Vagina (tissue), 2 donors: ENCODE measurements around the gene TCHP. TPM values are rescaled to one million over a fixed set of nuclear protein-coding genes. Genes with fewer than 3 reads are reported as not detected.
A peak's percentile ranks its signal among the peaks of the same experiment; 100 is the strongest.

Experiments used
- DNase-seq, 2 donors: peaks; one replicate each; pipeline ENCODE4 v3.0.0-alpha.2; 2017; ENCODE audit errors: extremely low spot score in 2 of 2
- H3K27ac ChIP-seq: fragments of 200-600 bp; sonication (generic); one replicate; pipeline ENCODE4 v1.5.1; 2019
- H3K27me3 ChIP-seq: fragments of 200-600 bp; sonication (generic); one replicate; pipeline ENCODE4 v1.5.1; 2019
- H3K36me3 ChIP-seq, 2 donors: fragments of 200-600 bp; sonication (generic); one replicate each; pipeline ENCODE4 v1.5.1; 2017 to 2019
- H3K4me1 ChIP-seq: fragments of 200-600 bp; sonication (generic); one replicate; pipeline ENCODE4 v1.5.1; 2019
- H3K4me3 ChIP-seq, 2 donors: fragments of 200-600 bp; sonication (generic); 1 replicate in 1 of 2; 2 replicates in 1 of 2; pipeline ENCODE4 v1.5.1; 2016 to 2019
- H3K9me3 ChIP-seq: fragments of 200-600 bp; sonication (generic); one replicate; pipeline ENCODE4 v1.5.1; 2019
- CTCF ChIP-seq, 3 experiments: fragments of 450-650 bp in 2 of 3; fragments of 200-600 bp in 1 of 3; sonication (generic) in 1 of 3; IDR thresholded peaks; one replicate each; pipeline ENCODE4 v1.5.1; 2017 to 2019; ENCODE audit warnings: antibody characterized with exemption in 3 of 3, mild to moderate bottlenecking in 2 of 3, moderate library complexity in 2 of 3
- POLR2A ChIP-seq, 2 donors: fragments of 450-650 bp; IDR thresholded peaks; one replicate each; pipeline ENCODE4 v1.6.1; 2017; ENCODE audit warnings: antibody characterized with exemption in 2 of 2, mild to moderate bottlenecking in 2 of 2, moderate library complexity in 2 of 2
- POLR2AphosphoS5 ChIP-seq, 2 donors: sonication (generic); formaldehyde crosslinking; IDR thresholded peaks; one replicate each; pipeline ENCODE4 v1.9.0; 2017; ENCODE audit warnings: antibody characterized with exemption in 2 of 2, mild to moderate bottlenecking in 2 of 2, low read depth in 1 of 2; ENCODE audit not compliant: insufficient read depth in 1 of 2
- intact Hi-C: fragments of 100-400 bp; cut with DNase I; formaldehyde crosslinking; loops from one replicate; pipeline ENCODE4 v1.15.1; 2023
- total RNA-seq: library from RNA; depleted of rRNA; stranded (reverse); fragments of >200 nt; gene quantifications from one replicate; pipeline ENCODE4 v1.2.3, GENCODE V29; 2016

Gene TCHP
- total RNA-seq, 1 donor from 2014 or later = 21.1 TPM

- intact Hi-C loops = no loop called here
- TF ChIP-seq POLR2AphosphoS5 (IDR thresholded peaks at IDR 0.05; ENCODE audit: insufficient read depth in 1 of 2, low read depth in 1 of 2) (no peak), CTCF (IDR thresholded peaks at IDR 0.05) (no peak), POLR2A (IDR thresholded peaks at IDR 0.05) (no peak)
- no peak for DNase-seq
- H3K27me3 ChIP-seq = no peaks in the 10 kb centered on the region
- no peak overlapping the region for H3K4me3 ChIP-seq
- H3K4me1 ChIP-seq = no peaks in the 10 kb centered on the region
- peaks cover 0 to 47% of the 10 kb centered on the region in 2 donors for H3K36me3 ChIP-seq
- H3K27ac ChIP-seq = no peak overlapping the region
- H3K9me3 ChIP-seq = no peaks in the 10 kb centered on the region
Measured at GRCh38 chr12:109930028-109930800, 30.1 kb downstream of the TCHP start.

- H3K4me3 ChIP-seq = no peak overlapping the region
- H3K36me3 ChIP-seq = peaks cover 0 to 48% of the 10 kb centered on the region in 2 donors
- no peaks in the 10 kb centered on the region for H3K27me3 ChIP-seq
- intact Hi-C loops = no loop called here
- no peak overlapping the region for H3K27ac ChIP-seq
- TF ChIP-seq CTCF (IDR thresholded peaks at IDR 0.05) (no peak), POLR2AphosphoS5 (IDR thresholded peaks at IDR 0.05; ENCODE audit: insufficient read depth in 1 of 2, low read depth in 1 of 2) (no peak), POLR2A (IDR thresholded peaks at IDR 0.05) (no peak)
- H3K4me1 ChIP-seq = no peaks in the 10 kb centered on the region
- DNase-seq = no peak
- H3K9me3 ChIP-seq = no peaks in the 10 kb centered on the region
Measured at GRCh38 chr12:109931143-109931542, 31.1 kb downstream of the TCHP start.

GRCh38 chr12:109932878-109933503 lies 32.9 kb downstream of the TCHP start:
- Histone ChIP-seq H3K4me3 (no peak overlapping the region), H3K27ac (no peak overlapping the region), H3K4me1 (no peaks in the 10 kb centered on the region), H3K27me3 (no peaks in the 10 kb centered on the region), H3K36me3 (peaks cover 0 to 67% of the 10 kb centered on the region in 2 donors), H3K9me3 (no peaks in the 10 kb centered on the region)
- intact Hi-C loops = no loop called here
- DNase-seq = no peak
- TF ChIP-seq POLR2A (IDR thresholded peaks at IDR 0.05) (no peak), CTCF (IDR thresholded peaks at IDR 0.05) (no peak), POLR2AphosphoS5 (IDR thresholded peaks at IDR 0.05; ENCODE audit: insufficient read depth in 1 of 2, low read depth in 1 of 2) (peak in 1 of 2 donors; percentile 39)

GRCh38 chr12:109934026-109934425 lies 34.0 kb downstream of the TCHP start:
- Histone ChIP-seq H3K27me3 (no peaks in the 10 kb centered on the region), H3K9me3 (no peaks in the 10 kb centered on the region), H3K4me1 (no peaks in the 10 kb centered on the region), H3K4me3 (no peak overlapping the region), H3K36me3 (peaks cover 0 to 77% of the 10 kb centered on the region in 2 donors), H3K27ac (no peak overlapping the region)
- intact Hi-C loops = no loop called here
- no peak for DNase-seq
- TF ChIP-seq POLR2A (IDR thresholded peaks at IDR 0.05) (no peak), CTCF (IDR thresholded peaks at IDR 0.05) (no peak), POLR2AphosphoS5 (IDR thresholded peaks at IDR 0.05; ENCODE audit: insufficient read depth in 1 of 2, low read depth in 1 of 2) (no peak)

GRCh38 chr12:109937371-109937770 lies 37.3 kb downstream of the TCHP start:
- TF ChIP-seq POLR2A (IDR thresholded peaks at IDR 0.05) (no peak), POLR2AphosphoS5 (IDR thresholded peaks at IDR 0.05; ENCODE audit: insufficient read depth in 1 of 2, low read depth in 1 of 2) (no peak), CTCF (IDR thresholded peaks at IDR 0.05) (no peak)
- intact Hi-C loops = no loop called here
- no peak overlapping the region for H3K4me3 ChIP-seq
- peaks cover 0 to 54% of the 10 kb centered on the region in 2 donors for H3K36me3 ChIP-seq
- H3K27me3 ChIP-seq = no peaks in the 10 kb centered on the region
- H3K9me3 ChIP-seq = no peaks in the 10 kb centered on the region
- no peak overlapping the region for H3K27ac ChIP-seq
- DNase-seq = no peak
- H3K4me1 ChIP-seq = peaks cover 5% of the 10 kb centered on the region
